Right forelimb (tissue), 1 donor: ENCODE measurements around the gene OTOA.
"Not testable (repeated sequence)": the region's sequence is repeated elsewhere in the genome, so short reads cannot be mapped to it uniquely, and the experiment has no call there.

ENCODE experiments used
- DNase-seq: peaks from one replicate; pipeline ENCODE4 v3.0.0-alpha.2; 2018

OTOA gene

GRCh38 chr16:21642861-21643260 lies 20.9 kb upstream of the OTOA start:
- no peak for DNase-seq

- no peak for DNase-seq
Observed at GRCh38 chr16:21643785-21644184, 20.0 kb upstream of the OTOA start.

GRCh38 chr16:21644674-21645073 lies 19.1 kb upstream of the OTOA start:
- DNase-seq = no peak

- DNase-seq = no peak
Observed at GRCh38 chr16:21645261-21645721, 18.5 kb upstream of the OTOA start.

- no peak for DNase-seq
Observed at GRCh38 chr16:21646091-21646490, 17.7 kb upstream of the OTOA start.

GRCh38 chr16:21646721-21647561 lies 16.8 kb upstream of the OTOA start:
- DNase-seq = no peak

- no peak for DNase-seq
Observed at GRCh38 chr16:21647562-21648164, 16.1 kb upstream of the OTOA start.

GRCh38 chr16:21649826-21650406 lies 13.9 kb upstream of the OTOA start:
- not testable (repeated sequence) for DNase-seq

- DNase-seq = no peak
Observed at GRCh38 chr16:21650521-21650920, 13.2 kb upstream of the OTOA start.

- no peak for DNase-seq
Observed at GRCh38 chr16:21651515-21651914, 12.3 kb upstream of the OTOA start.

- no peak for DNase-seq
Observed at GRCh38 chr16:21652453-21652852, 11.3 kb upstream of the OTOA start, which contains the start of gene IGSF6. IGSF6 (minus strand) TSS chr16:21652608; CDS start chr16:21652598, 10 bp downstream.

GRCh38 chr16:21653571-21653970 lies 10.2 kb upstream of the OTOA start:
- DNase-seq = no peak

- no peak for DNase-seq
Observed at GRCh38 chr16:21654466-21654865, 9.3 kb upstream of the OTOA start.

- DNase-seq = no peak
Observed at GRCh38 chr16:21654881-21655280, 8.9 kb upstream of the OTOA start.

- DNase-seq = no peak
Observed at GRCh38 chr16:21656795-21657768, 6.7 kb upstream of the OTOA start.

- no peak for DNase-seq
Observed at GRCh38 chr16:21659124-21659523, 4.6 kb upstream of the OTOA start.

- DNase-seq = no peak
Observed at GRCh38 chr16:21664801-21665492, 1.2 kb downstream of the OTOA start.

- DNase-seq = no peak
Observed at GRCh38 chr16:21666772-21667171, 3.0 kb downstream of the OTOA start.

GRCh38 chr16:21667575-21667974 lies 3.8 kb downstream of the OTOA start:
- no peak for DNase-seq

- DNase-seq = no peak
Observed at GRCh38 chr16:21673469-21673868, 9.7 kb downstream of the OTOA start.

- DNase-seq = not testable (repeated sequence)
Observed at GRCh38 chr16:21674456-21674855, 10.7 kb downstream of the OTOA start.

GRCh38 chr16:21680714-21681113 lies 16.9 kb downstream of the OTOA start:
- DNase-seq = not testable (repeated sequence)
